ENCODE results near the gene DVL2. TPM values are rescaled to one million over a fixed set of nuclear protein-coding genes. Genes with fewer than 3 reads are reported as not detected.

The DVL2 gene
- total and polyA plus RNA-seq, 2 of the 13 experiments (the other 11 are each of a cell fraction or from before 2014, with no cell fraction given): 5.7 to 38.2 TPM

DNA sequence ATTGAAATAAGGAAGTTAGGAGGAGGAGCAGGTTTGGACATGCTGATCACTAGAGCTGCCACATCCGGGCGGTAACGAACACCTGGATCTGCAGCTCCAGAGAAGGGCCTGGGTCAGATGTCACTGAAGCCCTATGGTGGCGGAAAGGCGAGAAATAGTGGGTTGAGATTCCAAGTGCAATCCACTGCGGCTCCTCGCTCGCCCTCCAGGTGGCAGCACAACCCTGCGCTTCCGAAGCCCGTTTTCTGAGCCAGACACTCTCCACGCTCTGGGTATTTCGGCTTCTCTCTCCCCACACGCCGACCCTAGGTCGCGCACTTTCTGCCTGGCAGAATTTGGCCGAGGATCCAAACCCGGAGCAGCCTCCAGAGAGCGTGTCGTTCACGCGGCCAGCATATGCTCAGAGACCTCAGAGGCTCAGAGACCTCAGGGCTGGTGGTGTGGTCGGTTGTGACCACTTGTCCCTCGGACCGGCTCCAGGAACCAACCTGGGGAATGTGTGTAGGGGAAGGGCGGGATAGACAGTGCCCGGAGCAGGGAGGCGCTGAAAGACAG, 46.3 kb upstream of the DVL2 start (continued):
- TF ChIP-seq GTF3A (CRISPR knock-in tag; conservative IDR thresholded peaks at IDR 0.05) (no peak), ZNF530 (CRISPR knock-in tag; IDR thresholded peaks at IDR 0.05; ENCODE audit: low read depth) (no peak), MLLT10 (CRISPR knock-in tag; IDR thresholded peaks at IDR 0.05) (no peak), FOXK1 (CRISPR knock-in tag; IDR thresholded peaks at IDR 0.05; ENCODE audit: borderline replicate concordance, low read depth) (peak; percentile 17; the same call in 1 of the 2 replicates), THAP11 (CRISPR knock-in tag; IDR thresholded peaks at IDR 0.05) (peak; percentile 55; the same call in 1 of the 2 replicates), MBNL3 (CRISPR knock-in tag; conservative IDR thresholded peaks at IDR 0.05) (no peak), HOXA5 (CRISPR knock-in tag; IDR thresholded peaks at IDR 0.05) (no peak), ZNF598 (CRISPR knock-in tag; IDR thresholded peaks at IDR 0.05; ENCODE audit: borderline replicate concordance) (peak; percentile 67; the same call in 1 of the 2 replicates), REL (CRISPR knock-in tag; conservative IDR thresholded peaks at IDR 0.05) (0 out of 2 replicates have a peak, but pooled peaks have one; percentile 36), ZBTB38 (CRISPR knock-in tag; IDR thresholded peaks at IDR 0.05) (peak; percentile 79), SUZ12 (IDR thresholded peaks at IDR 0.05; ENCODE audit: low read depth, low read length) (no peak), ZNF615 (CRISPR knock-in tag; IDR thresholded peaks at IDR 0.05; ENCODE audit: borderline replicate concordance) (no peak; the same call in 1 of the 2 replicates)
- TF ChIP-seq, protein P1, sequence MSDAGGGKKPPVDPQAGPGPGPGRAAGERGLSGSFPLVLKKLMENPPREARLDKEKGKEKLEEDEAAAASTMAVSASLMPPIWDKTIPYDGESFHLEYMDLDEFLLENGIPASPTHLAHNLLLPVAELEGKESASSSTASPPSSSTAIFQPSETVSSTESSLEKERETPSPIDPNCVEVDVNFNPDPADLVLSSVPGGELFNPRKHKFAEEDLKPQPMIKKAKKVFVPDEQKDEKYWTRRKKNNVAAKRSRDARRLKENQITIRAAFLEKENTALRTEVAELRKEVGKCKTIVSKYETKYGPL (CRISPR knock-in tag; IDR thresholded peaks at IDR 0.05): no peak
- TF ChIP-seq, protein P2, sequence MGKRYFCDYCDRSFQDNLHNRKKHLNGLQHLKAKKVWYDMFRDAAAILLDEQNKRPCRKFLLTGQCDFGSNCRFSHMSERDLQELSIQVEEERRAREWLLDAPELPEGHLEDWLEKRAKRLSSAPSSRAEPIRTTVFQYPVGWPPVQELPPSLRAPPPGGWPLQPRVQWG (CRISPR knock-in tag; IDR thresholded peaks at IDR 0.05; ENCODE audit: borderline replicate concordance, low read depth): no peak
- TF ChIP-seq, protein P3, sequence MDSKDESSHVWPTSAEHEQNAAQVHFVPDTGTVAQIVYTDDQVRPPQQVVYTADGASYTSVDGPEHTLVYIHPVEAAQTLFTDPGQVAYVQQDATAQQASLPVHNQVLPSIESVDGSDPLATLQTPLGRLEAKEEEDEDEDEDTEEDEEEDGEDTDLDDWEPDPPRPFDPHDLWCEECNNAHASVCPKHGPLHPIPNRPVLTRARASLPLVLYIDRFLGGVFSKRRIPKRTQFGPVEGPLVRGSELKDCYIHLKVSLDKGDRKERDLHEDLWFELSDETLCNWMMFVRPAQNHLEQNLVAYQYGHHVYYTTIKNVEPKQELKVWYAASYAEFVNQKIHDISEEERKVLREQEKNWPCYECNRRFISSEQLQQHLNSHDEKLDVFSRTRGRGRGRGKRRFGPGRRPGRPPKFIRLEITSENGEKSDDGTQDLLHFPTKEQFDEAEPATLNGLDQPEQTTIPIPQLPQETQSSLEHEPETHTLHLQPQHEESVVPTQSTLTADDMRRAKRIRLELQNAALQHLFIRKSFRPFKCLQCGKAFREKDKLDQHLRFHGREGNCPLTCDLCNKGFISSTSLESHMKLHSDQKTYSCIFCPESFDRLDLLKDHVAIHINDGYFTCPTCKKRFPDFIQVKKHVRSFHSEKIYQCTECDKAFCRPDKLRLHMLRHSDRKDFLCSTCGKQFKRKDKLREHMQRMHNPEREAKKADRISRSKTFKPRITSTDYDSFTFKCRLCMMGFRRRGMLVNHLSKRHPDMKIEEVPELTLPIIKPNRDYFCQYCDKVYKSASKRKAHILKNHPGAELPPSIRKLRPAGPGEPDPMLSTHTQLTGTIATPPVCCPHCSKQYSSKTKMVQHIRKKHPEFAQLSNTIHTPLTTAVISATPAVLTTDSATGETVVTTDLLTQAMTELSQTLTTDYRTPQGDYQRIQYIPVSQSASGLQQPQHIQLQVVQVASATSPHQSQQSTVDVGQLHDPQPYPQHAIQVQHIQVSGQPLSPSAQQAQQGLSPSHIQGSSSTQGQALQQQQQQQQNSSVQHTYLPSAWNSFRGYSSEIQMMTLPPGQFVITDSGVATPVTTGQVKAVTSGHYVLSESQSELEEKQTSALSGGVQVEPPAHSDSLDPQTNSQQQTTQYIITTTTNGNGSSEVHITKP (CRISPR knock-in tag; IDR thresholded peaks at IDR 0.05; ENCODE audit: low read depth): no peak; the same call in 1 of the 2 replicates
- TF ChIP-seq, protein P4, sequence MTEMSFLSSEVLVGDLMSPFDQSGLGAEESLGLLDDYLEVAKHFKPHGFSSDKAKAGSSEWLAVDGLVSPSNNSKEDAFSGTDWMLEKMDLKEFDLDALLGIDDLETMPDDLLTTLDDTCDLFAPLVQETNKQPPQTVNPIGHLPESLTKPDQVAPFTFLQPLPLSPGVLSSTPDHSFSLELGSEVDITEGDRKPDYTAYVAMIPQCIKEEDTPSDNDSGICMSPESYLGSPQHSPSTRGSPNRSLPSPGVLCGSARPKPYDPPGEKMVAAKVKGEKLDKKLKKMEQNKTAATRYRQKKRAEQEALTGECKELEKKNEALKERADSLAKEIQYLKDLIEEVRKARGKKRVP (CRISPR knock-in tag; IDR thresholded peaks at IDR 0.05): peak in 1 of 2 experiments; percentile 73; a peak in 2 of 4 replicates
- TF ChIP-seq, protein P5, sequence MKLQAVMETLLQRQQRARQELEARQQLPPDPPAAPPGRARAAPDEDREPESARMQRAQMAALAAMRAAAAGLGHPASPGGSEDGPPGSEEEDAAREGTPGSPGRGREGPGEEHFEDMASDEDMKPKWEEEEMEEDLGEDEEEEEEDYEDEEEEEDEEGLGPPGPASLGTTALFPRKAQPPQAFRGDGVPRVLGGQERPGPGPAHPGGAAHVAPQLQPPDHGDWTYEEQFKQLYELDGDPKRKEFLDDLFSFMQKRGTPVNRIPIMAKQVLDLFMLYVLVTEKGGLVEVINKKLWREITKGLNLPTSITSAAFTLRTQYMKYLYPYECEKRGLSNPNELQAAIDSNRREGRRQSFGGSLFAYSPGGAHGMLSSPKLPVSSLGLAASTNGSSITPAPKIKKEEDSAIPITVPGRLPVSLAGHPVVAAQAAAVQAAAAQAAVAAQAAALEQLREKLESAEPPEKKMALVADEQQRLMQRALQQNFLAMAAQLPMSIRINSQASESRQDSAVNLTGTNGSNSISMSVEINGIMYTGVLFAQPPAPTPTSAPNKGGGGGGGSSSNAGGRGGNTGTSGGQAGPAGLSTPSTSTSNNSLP (IDR thresholded peaks at IDR 0.05; ENCODE audit: low read depth, low read length): no peak
- TF ChIP-seq, protein P6, sequence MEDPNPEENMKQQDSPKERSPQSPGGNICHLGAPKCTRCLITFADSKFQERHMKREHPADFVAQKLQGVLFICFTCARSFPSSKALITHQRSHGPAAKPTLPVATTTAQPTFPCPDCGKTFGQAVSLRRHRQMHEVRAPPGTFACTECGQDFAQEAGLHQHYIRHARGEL (CRISPR knock-in tag; IDR thresholded peaks at IDR 0.05): no peak

All from HepG2 (cell line).